ENCODE measurements around the gene ARFGAP3.
A peak's percentile ranks its signal among the peaks of the same experiment; 100 is the strongest.

ARFGAP3 gene

DNA sequence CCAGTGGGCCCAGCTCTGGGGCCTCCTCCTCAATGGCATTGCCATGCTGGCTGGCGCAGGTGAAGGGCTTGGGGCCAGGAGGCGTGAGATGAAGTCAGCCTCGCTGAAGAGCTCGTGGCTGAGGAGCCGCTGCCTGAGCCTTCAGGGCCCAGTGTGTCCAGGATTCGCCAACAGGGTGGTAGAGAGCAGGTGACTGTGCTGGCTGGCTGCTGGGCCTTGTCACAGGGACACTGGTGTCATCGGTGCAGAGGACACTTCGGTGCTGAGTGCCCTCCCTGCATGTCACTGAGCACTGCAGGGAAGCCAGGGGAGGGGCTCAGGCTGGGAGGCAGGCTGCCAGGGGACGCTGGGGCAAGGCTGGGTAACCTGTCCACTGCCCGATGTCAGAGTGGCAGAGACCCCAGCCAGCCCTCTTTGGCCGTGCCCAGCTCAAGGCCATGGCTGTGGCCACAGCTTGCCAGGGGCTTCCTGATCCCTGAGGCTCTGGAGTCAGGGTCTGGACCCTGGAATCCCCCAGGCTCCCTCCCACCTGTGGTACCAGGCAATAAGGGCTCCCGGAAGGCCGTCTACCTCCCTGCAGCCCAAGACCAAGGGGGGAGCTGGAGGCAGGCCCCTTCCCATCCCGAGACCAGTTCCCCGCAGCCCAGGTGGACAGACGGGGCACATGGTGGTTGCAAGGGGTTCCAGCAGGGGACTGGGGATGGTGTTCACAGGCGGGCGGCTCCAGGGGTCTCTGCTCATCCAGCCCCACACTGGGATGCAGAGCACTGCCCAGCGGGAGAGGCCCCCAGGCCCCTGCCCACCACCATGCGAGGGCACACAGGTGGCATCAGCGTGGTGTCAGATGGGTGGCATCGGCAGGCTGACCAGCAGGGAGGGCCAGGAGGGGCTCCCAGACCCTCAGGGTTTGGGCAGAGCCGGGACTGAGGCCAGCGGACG is 63.9 kb downstream of the ARFGAP3 start:
- TF ChIP-seq, protein P1, sequence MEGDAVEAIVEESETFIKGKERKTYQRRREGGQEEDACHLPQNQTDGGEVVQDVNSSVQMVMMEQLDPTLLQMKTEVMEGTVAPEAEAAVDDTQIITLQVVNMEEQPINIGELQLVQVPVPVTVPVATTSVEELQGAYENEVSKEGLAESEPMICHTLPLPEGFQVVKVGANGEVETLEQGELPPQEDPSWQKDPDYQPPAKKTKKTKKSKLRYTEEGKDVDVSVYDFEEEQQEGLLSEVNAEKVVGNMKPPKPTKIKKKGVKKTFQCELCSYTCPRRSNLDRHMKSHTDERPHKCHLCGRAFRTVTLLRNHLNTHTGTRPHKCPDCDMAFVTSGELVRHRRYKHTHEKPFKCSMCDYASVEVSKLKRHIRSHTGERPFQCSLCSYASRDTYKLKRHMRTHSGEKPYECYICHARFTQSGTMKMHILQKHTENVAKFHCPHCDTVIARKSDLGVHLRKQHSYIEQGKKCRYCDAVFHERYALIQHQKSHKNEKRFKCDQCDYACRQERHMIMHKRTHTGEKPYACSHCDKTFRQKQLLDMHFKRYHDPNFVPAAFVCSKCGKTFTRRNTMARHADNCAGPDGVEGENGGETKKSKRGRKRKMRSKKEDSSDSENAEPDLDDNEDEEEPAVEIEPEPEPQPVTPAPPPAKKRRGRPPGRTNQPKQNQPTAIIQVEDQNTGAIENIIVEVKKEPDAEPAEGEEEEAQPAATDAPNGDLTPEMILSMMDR (IDR thresholded peaks at IDR 0.05), result no peak
- no peak for DNase-seq (ENCODE audit: low spot score)
- Histone ChIP-seq H3K27ac (no peak overlapping the region), H3K4me3 (no peak overlapping the region)

DNA sequence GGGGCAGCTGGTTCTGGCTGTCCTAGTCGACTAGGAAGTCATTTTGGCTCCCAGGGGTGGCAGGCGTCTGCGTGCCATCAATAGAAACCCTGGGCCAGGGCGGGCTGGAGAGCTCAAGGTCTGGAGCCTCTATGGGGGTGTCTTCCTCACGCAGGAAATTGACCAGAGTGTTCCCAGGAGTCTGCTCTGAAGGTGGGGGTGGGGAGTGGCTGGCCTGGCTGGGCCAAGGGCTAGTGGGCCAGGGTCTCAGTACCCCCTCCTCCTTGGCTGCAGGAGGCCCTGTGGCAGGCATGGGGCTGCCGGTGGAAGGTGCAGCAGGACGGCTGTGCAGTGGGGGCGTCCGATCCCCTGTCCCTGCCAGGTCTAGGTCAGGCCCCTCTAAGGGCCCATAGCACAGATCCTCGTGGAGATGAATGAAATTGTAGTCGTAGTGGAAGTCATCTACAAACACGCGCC is 64.6 kb downstream of the ARFGAP3 start:
- no peak overlapping the region for H3K4me3 ChIP-seq
- TF ChIP-seq, protein P1 (IDR thresholded peaks at IDR 0.05), result no peak
- DNase-seq (ENCODE audit: low spot score), result no peak
- no peak overlapping the region for H3K27ac ChIP-seq

DNA sequence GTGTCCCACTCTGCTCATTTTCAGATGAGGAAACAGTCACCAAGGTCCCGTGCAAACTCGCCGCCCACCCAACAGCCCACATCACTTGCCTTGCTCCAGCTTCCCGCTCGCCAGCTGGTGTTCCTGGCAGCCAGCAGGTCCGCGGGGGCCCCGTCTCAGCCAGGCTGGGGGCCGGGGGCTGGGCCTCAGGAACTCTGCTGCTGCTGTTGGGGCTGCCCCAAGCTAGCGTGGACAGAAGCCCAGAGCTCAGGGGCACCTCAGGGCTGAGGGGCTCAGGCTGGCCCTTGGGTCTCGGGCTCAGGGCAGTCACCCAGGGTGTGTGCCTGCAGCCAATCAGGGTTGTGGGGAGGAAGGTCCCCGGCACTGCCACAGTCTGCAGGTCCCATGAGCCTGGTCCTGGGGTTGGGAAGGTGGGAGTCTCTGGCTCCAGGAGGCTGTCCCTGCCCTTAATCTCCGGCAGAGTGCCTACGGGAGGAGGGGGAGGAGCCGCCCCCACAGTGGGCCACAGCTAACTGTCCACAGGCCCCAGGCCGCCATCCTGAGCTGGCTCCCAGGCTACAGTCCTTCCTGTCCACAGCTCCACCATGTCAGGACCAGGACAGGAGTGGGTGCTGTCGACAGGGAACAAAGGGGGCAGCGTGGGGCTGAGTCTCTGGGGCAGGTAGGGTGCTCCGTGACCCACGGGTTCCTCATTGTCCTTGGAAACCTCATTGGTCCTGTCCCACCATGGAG is 65.2 kb downstream of the ARFGAP3 start:
- Histone ChIP-seq H3K27ac (peak overlapping the region in 1 of 2 donors; percentile 31), H3K4me3 (no peak overlapping the region)
- no peak for DNase-seq (ENCODE audit: low spot score)
- TF ChIP-seq, protein P1 (IDR thresholded peaks at IDR 0.05), result no peak

DNA sequence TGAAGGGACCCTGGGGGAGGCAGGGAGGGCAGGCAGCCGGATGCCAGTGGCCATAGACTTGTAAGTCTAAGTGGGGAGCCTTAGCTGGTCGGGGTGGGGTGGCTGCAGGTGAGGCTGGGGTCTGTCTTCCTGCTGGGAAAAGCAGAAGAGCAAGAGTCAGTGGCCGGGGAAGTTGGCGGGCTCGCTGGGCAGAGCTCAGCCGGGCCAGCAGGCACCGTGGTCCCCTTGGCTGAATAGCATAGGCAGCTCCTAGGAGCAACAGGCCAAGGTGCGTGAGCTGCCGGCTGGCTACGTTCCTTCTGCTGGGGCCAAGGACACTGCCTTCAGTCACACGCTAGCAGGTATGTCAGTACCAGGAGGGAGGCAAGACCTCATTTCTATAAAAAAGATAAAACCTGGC is 68.6 kb downstream of the ARFGAP3 start:
- H3K27ac ChIP-seq, result no peak overlapping the region
- TF ChIP-seq, protein P1 (IDR thresholded peaks at IDR 0.05), result no peak
- H3K4me3 ChIP-seq, result no peak overlapping the region
- DNase-seq (ENCODE audit: low spot score), result no peak

DNA sequence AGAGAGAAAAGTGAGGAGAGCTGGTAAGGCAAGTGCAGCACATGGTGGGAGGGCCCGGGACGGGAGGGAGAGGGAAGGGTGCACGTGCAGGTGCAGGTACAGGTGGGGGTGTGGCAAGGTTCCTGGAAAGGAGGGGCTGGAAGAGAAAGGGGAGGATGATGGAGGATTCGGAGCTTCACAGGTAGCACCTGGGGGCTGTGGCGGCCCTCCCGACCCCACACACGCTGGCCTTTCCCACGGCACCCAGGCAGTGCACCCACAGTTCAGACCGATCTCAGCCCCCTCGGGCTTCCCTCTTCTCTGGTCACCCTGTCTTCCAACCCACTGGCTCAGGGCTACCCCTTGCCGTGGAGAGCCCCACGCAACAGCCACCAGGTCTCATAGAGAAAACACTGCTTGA is 69.1 kb downstream of the ARFGAP3 start:
- TF ChIP-seq, protein P1 (IDR thresholded peaks at IDR 0.05), result no peak
- Histone ChIP-seq H3K4me3 (no peak overlapping the region), H3K27ac (no peak overlapping the region)
- DNase-seq (ENCODE audit: low spot score), result no peak

DNA sequence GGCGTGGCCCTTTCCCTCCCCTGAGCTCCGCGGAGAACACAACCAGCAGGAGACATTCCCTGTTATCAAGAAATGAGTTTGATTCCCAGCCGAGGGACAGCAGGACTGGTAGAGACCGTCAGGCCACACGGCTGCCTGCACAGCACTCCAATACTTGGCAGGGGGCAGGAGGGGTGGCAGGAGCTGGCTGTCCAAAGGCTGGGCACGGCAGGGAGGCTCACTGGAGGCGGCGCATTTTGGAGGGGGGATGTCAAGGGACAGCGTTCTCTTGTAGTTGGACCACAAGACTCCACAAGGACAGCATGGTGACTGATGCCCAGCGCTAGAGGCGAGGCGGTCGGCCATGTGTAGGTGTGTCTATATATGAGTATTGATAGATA is 69.7 kb downstream of the ARFGAP3 start:
- no peak overlapping the region for H3K27ac ChIP-seq
- H3K4me3 ChIP-seq, result no peak overlapping the region
- TF ChIP-seq, protein P1 (IDR thresholded peaks at IDR 0.05), result no peak
- no peak for DNase-seq (ENCODE audit: low spot score)

Measured in coronary artery (tissue), 2 donors.